GM13976 (cell line): Measurements from ENCODE around the gene GALNT18.

Experiments
- DNase-seq: peaks from one replicate; pipeline ENCODE4 v3.0.0; 2012; ENCODE audit warnings: low spot score
- in situ Hi-C: fragments of 300-500 bp; cut with MboI; formaldehyde crosslinking; loops from one replicate; pipeline ENCODE4 v1.12.0; 2022; ENCODE audit warnings: low sequenced_read_pairs, mixed read lengths, inconsistent platforms; ENCODE audit not compliant: unreplicated experiment
- TF ChIP-seq, protein P1 (sequence below): IDR thresholded peaks from 2 replicates; pipeline ENCODE4 v1.5.1; 2012; ENCODE audit warnings: borderline replicate concordance, mild to moderate bottlenecking; ENCODE audit not compliant: insufficient read depth; ENCODE audit errors: extremely low read depth, missing control alignments, control extremely low read depth

The GALNT18 gene

DNA sequence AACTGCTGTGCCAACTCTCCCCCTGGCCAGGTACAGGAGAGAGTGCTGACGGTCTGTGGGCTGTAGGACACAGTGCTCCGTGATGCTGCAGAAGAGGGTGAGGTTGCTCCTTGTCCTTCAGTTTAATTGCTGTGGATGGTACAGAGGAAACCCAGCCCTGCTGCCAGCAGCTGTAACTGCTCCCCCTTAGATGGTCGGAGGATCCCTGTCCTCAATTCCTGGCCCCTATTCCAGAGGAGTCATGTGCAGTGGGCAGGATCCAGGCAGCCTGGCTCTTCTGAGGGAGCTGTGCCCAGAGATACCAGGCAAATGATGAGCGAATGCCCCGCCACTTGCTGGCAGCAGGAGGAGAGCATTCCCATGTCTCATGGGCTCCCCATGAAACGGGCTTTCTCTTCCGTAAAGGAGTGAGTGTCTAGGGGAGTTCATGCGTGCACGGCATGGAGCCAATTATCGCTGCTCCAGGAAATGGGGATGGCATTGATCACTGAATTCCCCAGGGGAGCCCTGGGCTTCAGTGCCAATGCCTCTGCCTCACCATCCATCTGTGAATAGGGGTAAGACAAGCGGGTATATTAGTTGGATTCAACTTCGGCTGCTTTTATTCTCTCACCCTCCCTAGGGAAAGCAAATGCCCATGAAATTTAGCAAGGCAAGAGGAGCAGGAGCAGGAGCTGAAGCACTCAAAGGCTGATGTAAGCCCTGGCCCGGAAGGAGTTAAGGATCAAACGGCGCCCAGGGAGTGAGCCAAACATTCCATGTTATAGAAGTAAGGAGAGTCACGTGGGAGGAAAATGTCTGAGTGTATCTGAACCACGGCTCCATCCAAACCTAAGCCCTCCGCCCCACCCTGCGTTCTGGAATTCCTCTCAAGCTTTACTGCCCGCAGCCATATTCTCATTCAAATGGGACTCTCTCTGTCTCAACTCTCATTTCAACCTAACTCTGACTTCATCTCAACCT is 217.8 kb downstream of the GALNT18 start:
- TF ChIP-seq, protein P1, sequence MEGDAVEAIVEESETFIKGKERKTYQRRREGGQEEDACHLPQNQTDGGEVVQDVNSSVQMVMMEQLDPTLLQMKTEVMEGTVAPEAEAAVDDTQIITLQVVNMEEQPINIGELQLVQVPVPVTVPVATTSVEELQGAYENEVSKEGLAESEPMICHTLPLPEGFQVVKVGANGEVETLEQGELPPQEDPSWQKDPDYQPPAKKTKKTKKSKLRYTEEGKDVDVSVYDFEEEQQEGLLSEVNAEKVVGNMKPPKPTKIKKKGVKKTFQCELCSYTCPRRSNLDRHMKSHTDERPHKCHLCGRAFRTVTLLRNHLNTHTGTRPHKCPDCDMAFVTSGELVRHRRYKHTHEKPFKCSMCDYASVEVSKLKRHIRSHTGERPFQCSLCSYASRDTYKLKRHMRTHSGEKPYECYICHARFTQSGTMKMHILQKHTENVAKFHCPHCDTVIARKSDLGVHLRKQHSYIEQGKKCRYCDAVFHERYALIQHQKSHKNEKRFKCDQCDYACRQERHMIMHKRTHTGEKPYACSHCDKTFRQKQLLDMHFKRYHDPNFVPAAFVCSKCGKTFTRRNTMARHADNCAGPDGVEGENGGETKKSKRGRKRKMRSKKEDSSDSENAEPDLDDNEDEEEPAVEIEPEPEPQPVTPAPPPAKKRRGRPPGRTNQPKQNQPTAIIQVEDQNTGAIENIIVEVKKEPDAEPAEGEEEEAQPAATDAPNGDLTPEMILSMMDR = no peak
- DNase-seq = no peak
- in situ Hi-C loops = no loop called here

- TF ChIP-seq, protein P1 = no peak
- in situ Hi-C loops = no loop called here
- no peak for DNase-seq
Measured at GRCh38 chr11:11401960-11402535, 219.8 kb downstream of the GALNT18 start.

GRCh38 chr11:11400635-11401232 is 221.1 kb downstream of the GALNT18 start:
- TF ChIP-seq, protein P1 = peak; percentile 22
- peak; percentile 29 for DNase-seq
- in situ Hi-C loops = no loop called here

GRCh38 chr11:11400121-11400520 is 221.7 kb downstream of the GALNT18 start:
- TF ChIP-seq, protein P1 = no peak
- in situ Hi-C loops = no loop called here
- no peak for DNase-seq

- in situ Hi-C loops = no loop called here
- DNase-seq = no peak
- TF ChIP-seq, protein P1 = no peak
Measured at GRCh38 chr11:11397781-11398180, 224.0 kb downstream of the GALNT18 start.

DNA sequence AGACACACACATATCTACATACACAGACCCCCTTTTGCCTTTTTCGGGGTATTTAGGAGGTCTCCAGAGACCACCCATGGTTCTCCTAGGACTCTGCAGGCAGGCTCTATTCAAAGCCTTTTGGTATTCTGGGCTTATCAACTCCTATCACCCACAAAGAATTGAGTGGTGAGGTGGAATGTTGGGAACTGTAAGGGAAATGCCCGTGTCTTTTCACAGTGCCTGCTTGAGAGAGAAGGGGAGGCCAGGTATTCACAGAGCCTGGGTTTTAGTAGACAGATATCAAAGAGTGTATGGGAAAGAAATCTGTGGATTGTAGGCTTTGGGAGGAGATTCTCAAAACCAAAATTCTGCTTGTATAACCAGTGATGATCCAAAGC is 224.8 kb downstream of the GALNT18 start:
- TF ChIP-seq, protein P1 = no peak
- in situ Hi-C loops = no loop called here
- DNase-seq = no peak
